Stimulated activated CD8-positive, alpha-beta memory T cell treated with anti-CD3 and anti-CD28 coated beads, Interleukin-15, amount 100 ng/mL, for 24 hours (primary cell): ENCODE results near the gene RNPS1.
"Not testable (repeated sequence)": the region's sequence is repeated elsewhere in the genome, so short reads cannot be mapped to it uniquely, and the experiment has no call there.

ENCODE experiments used
- DNase-seq: peaks from one replicate; pipeline ENCODE4 v3.0.0-alpha.2; 2020; ENCODE audit warnings: low read depth

RNPS1 gene

GRCh38 chr16:2257726-2258125, 10.2 kb downstream of the RNPS1 start:
- no peak for DNase-seq

GRCh38 chr16:2256531-2257140, 11.3 kb downstream of the RNPS1 start:
- DNase-seq, result no peak

GRCh38 chr16:2253293-2253692, 14.6 kb downstream of the RNPS1 start:
- DNase-seq, result no peak

- no peak for DNase-seq
These were observed 15.1 kb downstream of the RNPS1 start for GRCh38 chr16:2252806-2253148.

- peak; percentile 59 for DNase-seq
These were observed 16.4 kb downstream of the RNPS1 start, which contains the start of gene ECI1 for GRCh38 chr16:2251296-2252111. ECI1 (minus strand) TSS chr16:2251587; CDS start chr16:2251566, 21 bp downstream.

- no peak for DNase-seq
These were observed 17.2 kb downstream of the RNPS1 start for GRCh38 chr16:2250652-2251295.

- DNase-seq, result no peak
These were observed 21.5 kb downstream of the RNPS1 start for GRCh38 chr16:2246301-2246885.

- DNase-seq, result no peak
These were observed 22.8 kb downstream of the RNPS1 start for GRCh38 chr16:2244926-2245795.

- DNase-seq, result no peak
These were observed 23.6 kb downstream of the RNPS1 start for GRCh38 chr16:2244301-2244700.

GRCh38 chr16:2243781-2244180, 24.1 kb downstream of the RNPS1 start:
- DNase-seq, result no peak

GRCh38 chr16:2243031-2243528, 24.8 kb downstream of the RNPS1 start:
- DNase-seq, result no peak

- DNase-seq, result no peak
These were observed 25.3 kb downstream of the RNPS1 start for GRCh38 chr16:2242598-2242997.

GRCh38 chr16:2240331-2240730, 27.6 kb downstream of the RNPS1 start:
- not testable (repeated sequence) for DNase-seq

- DNase-seq, result no peak
These were observed 28.9 kb downstream of the RNPS1 start for GRCh38 chr16:2238838-2239675.

- DNase-seq, result no peak
These were observed 29.6 kb downstream of the RNPS1 start for GRCh38 chr16:2238150-2238837.

GRCh38 chr16:2237493-2238149, 30.3 kb downstream of the RNPS1 start:
- no peak for DNase-seq

GRCh38 chr16:2237102-2237482, 30.8 kb downstream of the RNPS1 start:
- DNase-seq, result no peak

GRCh38 chr16:2236337-2237101, 31.4 kb downstream of the RNPS1 start, which contains the start of gene DNASE1L2:
DNASE1L2 (plus strand) TSS chr16:2236444; CDS start chr16:2236817, 373 bp downstream.
- no peak for DNase-seq
